HCT116 (cell line): ENCODE results near the gene MLX. TPM values are rescaled to one million over a fixed set of nuclear protein-coding genes. Genes with fewer than 3 reads are reported as not detected.

Source experiments
- ATAC-seq: fragments of 200-7000 bp; cut with Tn5 transposase; 2 replicates; pipeline ENCODE4 v1.9.1; 2020; ENCODE audit warnings: mild to moderate bottlenecking, moderate library complexity
- BruUV-seq: library from RNA; stranded (reverse); fragments of 400-500 nt; replicated peaks from 2 replicates; lab custom pipeline; 2021; lab: Mats Ljungman, UMichigan
- CTCF ChIA-PET: fragments of 300-600 bp; sonication (Branson Sonifier 250); formaldehyde crosslinking; loops from one replicate; lab custom pipeline; 2021; ENCODE audit warnings: antibody characterized with exemption; lab: Charles Lee
- POLR2A ChIA-PET: fragments of 300-600, 350-600 bp; sonication (Branson Sonifier 250); formaldehyde crosslinking; loops from one replicate; lab custom pipeline; 2021; ENCODE audit warnings: antibody characterized with exemption; lab: Charles Lee
- RAD21 ChIA-PET, 2 experiments: fragments of 300-600 bp; sonication (Branson Sonifier 250); formaldehyde crosslinking; loops; one replicate each; lab custom pipeline; 2023; ENCODE audit warnings: low total read pairs in 2 of 2; ENCODE audit not compliant: uncharacterized antibody in 2 of 2, unreplicated experiment in 2 of 2, low non-redundant PET in 1 of 2; lab: Charles Lee
- DNase-seq: peaks from one replicate; pipeline ENCODE4 v3.0.0-alpha.2; 2010; ENCODE audit warnings: low read depth, low spot score
- H2AFZ ChIP-seq: fragments of 200-600 bp; shearing (Covaris generic), sonication (generic); 2 replicates; pipeline ENCODE4 v1.6.1; 2017; ENCODE audit warnings: low read depth, mixed run types, mixed read lengths, antibody characterized with exemption, low read length; ENCODE audit not compliant: poor library complexity, severe bottlenecking
- H3K27ac ChIP-seq: 2 replicates; pipeline ENCODE4 v1.5.1; 2012; ENCODE audit warnings: low read depth, low read length
- H3K27me3 ChIP-seq: fragments of 200-600 bp; sonication (generic); 2 replicates; pipeline ENCODE4 v1.6.1; 2016; ENCODE audit warnings: mixed run types, low read length, mixed read lengths; ENCODE audit not compliant: insufficient read depth
- H3K36me3 ChIP-seq, 2 experiments: fragments of 200-500 bp in 1 of 2; fragments of 200-600 bp in 1 of 2; sonication (Bioruptor generic) in 1 of 2; sonication (generic) in 1 of 2; 2 replicates each; pipeline versions ENCODE4 v1.5.1 to v1.6.1; 2014 to 2016; ENCODE audit warnings: low read length in 2 of 2, inconsistent platforms in 1 of 2, mixed read lengths in 1 of 2, mixed run types in 1 of 2; ENCODE audit not compliant: insufficient read depth in 2 of 2, control insufficient read depth in 1 of 2
- H3K4me1 ChIP-seq, 2 experiments: fragments of 200-600 bp in 1 of 2; sonication (generic) in 1 of 2; 2 replicates each; pipeline versions ENCODE4 v1.5.1 to v1.6.1; 2012 to 2017; ENCODE audit warnings: low read length in 2 of 2, inconsistent platforms in 1 of 2, mild to moderate bottlenecking in 1 of 2, mixed read lengths in 1 of 2, mixed run types in 1 of 2, moderate library complexity in 1 of 2; ENCODE audit not compliant: insufficient read depth in 2 of 2, control insufficient read depth in 1 of 2
- H3K4me2 ChIP-seq: fragments of 200-600 bp; sonication (generic); 2 replicates; pipeline ENCODE4 v1.6.1; 2017; ENCODE audit warnings: mixed run types, low read length, mixed read lengths
- H3K4me3 ChIP-seq, 2 experiments: fragments of 200-600 bp in 1 of 2; sonication (generic) in 1 of 2; replicated peaks in 1 of 2; 2 replicates each; pipeline ENCODE4 v1.5.1; 2011 to 2016; ENCODE audit warnings: low read length in 2 of 2, control low read depth in 1 of 2, low read depth in 1 of 2, mild to moderate bottlenecking in 1 of 2, mixed read lengths in 1 of 2, mixed run types in 1 of 2
- H3K79me2 ChIP-seq: fragments of 200-600 bp; sonication (generic); 2 replicates; pipeline ENCODE4 v1.6.1; 2017; ENCODE audit warnings: mild to moderate bottlenecking, mixed run types, low read length, moderate library complexity, mixed read lengths; ENCODE audit not compliant: insufficient read depth
- H3K9ac ChIP-seq: fragments of 200-600 bp; sonication (generic); 2 replicates; pipeline ENCODE4 v1.6.1; 2016; ENCODE audit warnings: low read length, mixed read lengths
- H3K9me2 ChIP-seq: fragments of 200-600 bp; sonication (generic), shearing (Covaris generic); 2 replicates; pipeline ENCODE4 v1.6.1; 2017; ENCODE audit warnings: mixed run types, mild to moderate bottlenecking, moderate library complexity; ENCODE audit not compliant: insufficient read depth
- H3K9me3 ChIP-seq, 2 experiments: fragments of 200-500 bp in 1 of 2; fragments of 200-600 bp in 1 of 2; sonication (Bioruptor generic) in 1 of 2; sonication (generic) in 1 of 2; 2 replicates each; pipeline ENCODE4 v1.6.1; 2014 to 2017; ENCODE audit warnings: low read length in 2 of 2, mixed read lengths in 2 of 2, inconsistent platforms in 1 of 2, low read depth in 1 of 2, mild to moderate bottlenecking in 1 of 2, mixed run types in 1 of 2, moderate library complexity in 1 of 2; ENCODE audit not compliant: control insufficient read depth in 1 of 2, insufficient read depth in 1 of 2
- H4K20me1 ChIP-seq: fragments of 200-600 bp; sonication (generic), shearing (Covaris generic); 2 replicates; pipeline ENCODE4 v1.6.1; 2017; ENCODE audit warnings: mixed run types, mild to moderate bottlenecking, moderate library complexity; ENCODE audit not compliant: insufficient read depth
- ELF1 ChIP-seq: IDR thresholded peaks from 2 replicates; pipeline ENCODE4 v1.6.1; 2012; ENCODE audit warnings: low read depth, borderline replicate concordance
- FOSL1 ChIP-seq: IDR thresholded peaks from 2 replicates; pipeline ENCODE4 v1.6.1; 2012; ENCODE audit warnings: low read depth
- JUND ChIP-seq: IDR thresholded peaks from 2 replicates; pipeline ENCODE4 v1.6.1; 2012
- MAX ChIP-seq: IDR thresholded peaks from 2 replicates; pipeline ENCODE4 v1.6.1; 2012
- RAD21 ChIP-seq: IDR thresholded peaks from 2 replicates; pipeline ENCODE4 v1.6.1; 2012; ENCODE audit warnings: low read depth, mild to moderate bottlenecking
- YY1 ChIP-seq: IDR thresholded peaks from 2 replicates; pipeline ENCODE4 v1.6.1; 2011; ENCODE audit warnings: low read length, low read depth, moderate library complexity, mild to moderate bottlenecking; ENCODE audit not compliant: insufficient replicate concordance; ENCODE audit errors: extremely low read depth
- ZBTB33 ChIP-seq: IDR thresholded peaks from 2 replicates; pipeline ENCODE4 v1.6.1; 2011; ENCODE audit warnings: mild to moderate bottlenecking, low read length, moderate library complexity; ENCODE audit not compliant: insufficient replicate concordance; ENCODE audit errors: extremely low read depth
- ZFX ChIP-seq: fragments of 450-650 bp; IDR thresholded peaks from 2 replicates; pipeline ENCODE4 v1.6.1; 2017
- ZNF274 ChIP-seq: fragments of 200-500 bp; sonication (Bioruptor generic); IDR thresholded peaks from 2 replicates; pipeline ENCODE4 v1.6.1; 2014; ENCODE audit warnings: mild to moderate bottlenecking, low read depth, low read length, inconsistent platforms
- intact Hi-C: fragments of 100-400 bp; cut with micrococcal nuclease; formaldehyde crosslinking; loops from 2 replicates; pipeline ENCODE4 v1.10.0; 2022
- total RNA-seq: library from RNA; stranded (reverse); gene quantifications from one replicate; pipeline ENCODE4 v1.2.1, GENCODE V29; 2021; ENCODE audit not compliant: unreplicated experiment

MLX gene
- total RNA-seq, 1 experiment from 2014 or later, result 47.9 TPM

- H3K4me2 ChIP-seq, result no peak overlapping the region
- peaks cover 0 to 7% of the 10 kb centered on the region in 2 experiments; a peak in 1 of 4 replicates for H3K4me1 ChIP-seq
- no peak overlapping the region for H2AFZ ChIP-seq
- no peaks in the 10 kb centered on the region for H3K9me3 ChIP-seq
- POLR2A ChIA-PET, result no interaction called here
- no peak for TF ChIP-seq YY1
- TF ChIP-seq ELF1, result no peak
- no peak for TF ChIP-seq RAD21
- TF ChIP-seq FOSL1, result no peak
- TF ChIP-seq MAX, result no peak
- no peak for TF ChIP-seq ZBTB33
- TF ChIP-seq ZFX, result no peak
- TF ChIP-seq JUND, result no peak
- no peak for TF ChIP-seq ZNF274
- TF ChIP-seq, all 23 proteins: peak for 0
- Histone ChIP-seq H3K36me3 (no peaks in the 10 kb centered on the region), H3K79me2 (peaks cover 78% of the 10 kb centered on the region), H3K27ac (no peak overlapping the region), H3K9ac (no peak overlapping the region), H3K9me2 (no peaks in the 10 kb centered on the region), H3K27me3 (no peaks in the 10 kb centered on the region), H3K4me3 (no peak overlapping the region), H4K20me1 (no peaks in the 10 kb centered on the region)
- BruUV-seq, result no TSS peak
- ChIA-PET CTCF (no interaction called here), RAD21 (no interaction called here)
- intact Hi-C loops, result no loop called here
- ATAC-seq (no peak), DNase-seq (no peak)
These were observed 36.4 kb downstream of the MLX start for GRCh38 chr17:42603318-42603717.
